A549 treated with AZD2906 at 1 μM for 4 hours (cell line): Measurements from ENCODE around the gene TNRC18. TPM values are rescaled to one million over a fixed set of nuclear protein-coding genes. Genes with fewer than 3 reads are reported as not detected.

Experiments used
- total RNA-seq: library from RNA; stranded (reverse); fragments of 200-300 nt; extraction: Qiagen RNA extraction; gene quantifications from 5 replicates; pipeline ENCODE4 v1.2.3, GENCODE V29; 2022

Gene TNRC18, protein sequence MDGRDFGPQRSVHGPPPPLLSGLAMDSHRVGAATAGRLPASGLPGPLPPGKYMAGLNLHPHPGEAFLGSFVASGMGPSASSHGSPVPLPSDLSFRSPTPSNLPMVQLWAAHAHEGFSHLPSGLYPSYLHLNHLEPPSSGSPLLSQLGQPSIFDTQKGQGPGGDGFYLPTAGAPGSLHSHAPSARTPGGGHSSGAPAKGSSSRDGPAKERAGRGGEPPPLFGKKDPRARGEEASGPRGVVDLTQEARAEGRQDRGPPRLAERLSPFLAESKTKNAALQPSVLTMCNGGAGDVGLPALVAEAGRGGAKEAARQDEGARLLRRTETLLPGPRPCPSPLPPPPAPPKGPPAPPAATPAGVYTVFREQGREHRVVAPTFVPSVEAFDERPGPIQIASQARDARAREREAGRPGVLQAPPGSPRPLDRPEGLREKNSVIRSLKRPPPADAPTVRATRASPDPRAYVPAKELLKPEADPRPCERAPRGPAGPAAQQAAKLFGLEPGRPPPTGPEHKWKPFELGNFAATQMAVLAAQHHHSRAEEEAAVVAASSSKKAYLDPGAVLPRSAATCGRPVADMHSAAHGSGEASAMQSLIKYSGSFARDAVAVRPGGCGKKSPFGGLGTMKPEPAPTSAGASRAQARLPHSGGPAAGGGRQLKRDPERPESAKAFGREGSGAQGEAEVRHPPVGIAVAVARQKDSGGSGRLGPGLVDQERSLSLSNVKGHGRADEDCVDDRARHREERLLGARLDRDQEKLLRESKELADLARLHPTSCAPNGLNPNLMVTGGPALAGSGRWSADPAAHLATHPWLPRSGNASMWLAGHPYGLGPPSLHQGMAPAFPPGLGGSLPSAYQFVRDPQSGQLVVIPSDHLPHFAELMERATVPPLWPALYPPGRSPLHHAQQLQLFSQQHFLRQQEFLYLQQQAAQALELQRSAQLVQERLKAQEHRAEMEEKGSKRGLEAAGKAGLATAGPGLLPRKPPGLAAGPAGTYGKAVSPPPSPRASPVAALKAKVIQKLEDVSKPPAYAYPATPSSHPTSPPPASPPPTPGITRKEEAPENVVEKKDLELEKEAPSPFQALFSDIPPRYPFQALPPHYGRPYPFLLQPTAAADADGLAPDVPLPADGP (N-terminal part only)
- total RNA-seq: 34.4 to 49.5 TPM (median 40.8 TPM) in 5 replicates

DNA sequence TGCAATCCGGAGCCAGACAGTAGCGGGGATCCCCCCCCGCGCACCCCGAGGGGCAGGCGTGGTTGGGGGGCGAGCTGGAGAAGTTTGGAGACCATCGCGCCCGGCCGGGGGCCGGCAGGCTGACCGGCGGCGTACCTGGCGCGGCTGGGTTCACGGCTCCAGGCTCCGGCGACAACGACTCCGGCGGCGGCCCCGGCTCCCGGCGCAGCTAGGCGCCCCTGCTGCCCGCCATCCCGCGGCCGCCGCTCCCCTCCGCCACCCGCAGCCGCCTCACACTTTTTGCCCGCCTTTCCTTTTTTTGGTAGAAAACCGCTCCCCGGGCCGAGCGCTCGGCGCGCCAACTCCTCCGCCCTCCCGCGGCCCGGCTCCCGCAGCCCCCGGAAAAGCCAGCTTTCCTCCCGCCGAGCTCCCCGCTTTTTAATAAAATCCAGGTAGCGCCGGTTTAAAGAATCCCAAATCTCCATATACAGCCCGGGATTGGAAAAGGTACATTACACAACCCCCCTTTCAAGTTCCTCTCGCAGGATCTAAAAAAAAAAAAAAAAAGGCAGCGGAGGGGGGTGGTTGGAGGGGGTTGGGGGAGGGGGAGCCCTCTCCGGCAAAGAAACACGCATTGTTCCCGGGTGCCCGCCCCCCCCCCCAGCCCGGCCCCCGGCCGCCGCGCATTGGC lies at the start of gene TNRC18:
Gene TNRC18, minus strand, starts transcription at position 529 of the 670 bp plus-strand sequence. CDS start 2,588 bp downstream, outside the sequence.

DNA sequence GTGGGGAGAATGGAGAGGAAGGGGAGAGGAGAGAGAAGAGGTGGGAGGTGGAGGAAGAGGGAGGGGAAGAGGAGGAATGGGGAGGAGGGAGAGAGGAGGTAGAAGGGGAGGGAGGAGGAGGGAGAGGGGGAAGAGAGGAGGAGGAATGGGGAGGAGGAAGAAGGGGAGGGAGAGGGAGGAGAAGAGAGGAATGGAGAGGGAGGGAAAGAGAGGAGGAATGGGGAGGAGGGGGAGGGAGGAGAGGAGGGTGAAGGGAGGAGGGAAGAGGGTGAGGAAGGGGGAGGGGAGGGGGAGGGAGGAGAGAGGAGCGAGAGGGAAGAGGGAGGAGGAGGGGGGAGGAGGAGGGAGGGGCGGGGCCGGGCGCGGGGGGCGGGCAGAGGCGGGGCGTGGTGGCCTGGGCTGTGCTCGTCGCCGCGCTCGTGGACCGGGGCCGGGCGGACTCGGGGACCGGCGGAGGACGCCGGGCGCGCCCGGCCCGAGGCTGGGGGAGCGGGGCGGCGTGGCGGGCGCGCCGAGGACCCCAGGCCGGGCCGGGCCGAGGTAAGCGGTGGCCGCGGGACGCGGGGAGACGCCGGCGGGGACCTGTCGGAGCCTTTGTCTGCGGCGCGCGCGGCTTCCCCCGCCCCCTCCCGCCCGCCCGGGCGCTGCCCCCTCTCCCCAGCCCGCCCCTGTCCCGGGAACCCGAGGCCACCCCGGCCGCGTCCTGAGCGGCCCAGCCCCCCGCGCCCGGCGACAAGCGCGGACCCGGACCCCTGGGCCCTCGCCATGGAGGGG lies 140.9 kb downstream of the TNRC18 start, which contains the start of gene SLC29A4:
Gene SLC29A4, plus strand, starts transcription at position 401 of the 774 bp plus-strand sequence. CDS start 4,874 bp downstream, outside the sequence.

Other genes with a start within 250 kb of the TNRC18 start
- gene WIPI2, start 233.6 kb downstream of the TNRC18 start, total RNA-seq: 47.0 to 56.9 TPM (median 55.2 TPM) in 5 replicates
- gene SLC29A4, start 140.9 kb downstream of the TNRC18 start, total RNA-seq: 10.7 to 16.2 TPM (median 13.2 TPM) in 5 replicates
- 10.9 to 14.2 TPM (median 12.3 TPM) in 5 replicates for gene FBXL18, start 90.0 kb upstream of the TNRC18 start, total RNA-seq
- 4,338 to 5,026 TPM (median 4,928 TPM) in 5 replicates for gene ACTB, start 106.8 kb upstream of the TNRC18 start, total RNA-seq
- gene FSCN1, start 169.0 kb upstream of the TNRC18 start, total RNA-seq: 270 to 349 TPM (median 330 TPM) in 5 replicates